NCI-H526 treated with DMSO at 0.1 percent for 48 hours (cell line): ENCODE data around the gene FMC1.

Experiments used
- DNase-seq: peaks from one replicate; lab custom pipeline; 2025; lab: John Stamatoyannopoulos, UW

Gene FMC1

DNA sequence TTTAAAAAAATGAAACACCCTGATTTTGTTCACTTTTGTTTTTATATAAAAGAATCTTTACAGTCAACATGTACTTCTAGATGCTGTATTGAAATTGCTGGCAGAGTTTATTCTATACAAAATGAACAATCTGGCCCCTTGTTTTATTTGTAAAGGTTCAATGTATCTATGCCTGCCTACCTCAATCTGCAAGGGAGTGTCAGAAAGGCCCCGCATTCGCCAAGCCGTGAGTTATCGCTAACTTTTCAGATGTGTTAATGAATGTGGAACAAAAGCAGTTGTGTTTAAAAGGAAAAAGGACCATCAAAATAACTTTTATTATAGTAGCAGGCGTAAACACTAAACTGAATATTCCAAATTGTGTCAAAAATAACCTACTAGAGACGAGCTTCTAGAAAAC is 33.1 kb downstream of the FMC1 start:
- DNase-seq = no peak

DNA sequence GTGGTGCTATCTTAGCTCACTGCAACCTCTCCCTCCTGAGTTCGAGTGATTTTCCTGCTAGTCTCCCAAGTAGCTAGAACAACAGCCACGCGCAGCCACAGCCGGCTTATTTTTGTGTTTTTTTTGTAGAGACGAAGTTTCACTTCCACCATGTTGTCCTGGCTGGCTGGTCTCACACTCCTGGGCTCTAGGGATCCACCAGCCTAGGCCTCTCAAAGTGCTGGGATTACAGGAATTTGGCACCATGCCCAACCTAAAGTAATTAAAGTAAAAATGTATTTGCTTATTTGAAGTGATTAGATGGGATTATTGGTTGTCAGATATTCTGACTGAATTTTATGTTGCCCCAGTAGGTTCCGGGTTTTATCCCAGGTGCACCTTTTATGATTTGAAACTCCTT is 41.3 kb downstream of the FMC1 start:
- DNase-seq = no peak

DNA sequence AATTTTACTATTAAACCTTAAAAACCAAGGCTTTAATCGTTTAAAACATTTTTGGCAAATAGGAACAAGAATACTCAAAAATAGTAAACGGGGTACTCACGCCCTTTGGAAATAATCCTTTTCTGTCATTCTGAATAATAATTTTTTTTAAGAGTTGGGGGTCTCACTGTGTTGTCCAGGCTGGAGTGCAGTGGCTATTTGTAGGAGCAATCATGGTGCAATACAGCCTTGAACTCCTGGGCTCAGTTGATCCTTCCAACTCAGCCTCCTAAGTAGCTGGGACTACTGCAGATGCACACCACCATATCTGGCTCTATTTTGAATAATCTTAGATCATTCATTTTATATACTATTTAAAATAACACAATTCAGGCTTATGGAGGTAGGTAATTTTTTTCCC is 43.5 kb downstream of the FMC1 start:
- no peak for DNase-seq

DNA sequence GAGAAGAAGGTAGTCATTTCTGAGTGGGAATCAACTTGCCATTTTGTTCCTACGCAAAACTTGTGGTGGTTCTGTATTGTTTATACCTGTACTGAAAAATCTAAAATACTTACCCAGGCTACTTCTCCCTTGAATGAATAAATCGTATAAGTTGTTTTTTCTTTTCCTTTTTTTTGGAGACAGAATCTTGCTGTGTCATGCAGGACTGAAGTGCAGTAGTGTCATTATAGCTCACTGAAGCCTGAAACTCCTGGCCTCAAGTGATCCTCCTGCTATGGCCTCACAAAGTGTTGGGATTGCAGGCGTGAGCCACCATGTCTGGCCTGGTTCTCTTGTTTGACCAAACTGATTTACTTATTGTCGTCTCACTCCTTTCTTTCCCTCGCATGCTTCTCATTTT is 46.5 kb downstream of the FMC1 start:
- no peak for DNase-seq

DNA sequence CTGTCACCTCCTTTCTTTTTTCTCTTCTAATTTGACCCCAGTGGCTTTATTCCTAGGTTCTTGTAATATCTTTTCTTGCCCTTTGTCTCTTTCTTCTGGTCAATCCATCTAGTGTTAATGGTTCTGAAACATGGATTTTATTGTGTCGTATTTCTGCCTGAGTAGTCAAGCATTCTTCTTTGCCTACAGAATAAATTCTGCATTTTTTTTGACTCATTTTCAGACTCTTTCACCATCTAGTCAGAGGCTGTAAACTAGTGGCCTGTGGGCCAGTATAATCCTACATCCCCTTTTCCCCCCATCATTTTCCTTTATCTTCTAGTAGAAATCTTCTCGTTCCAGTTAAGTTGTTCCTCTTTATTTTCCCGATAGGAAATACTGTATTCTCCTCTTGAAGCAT is 48.0 kb downstream of the FMC1 start:
- DNase-seq = no peak

DNA sequence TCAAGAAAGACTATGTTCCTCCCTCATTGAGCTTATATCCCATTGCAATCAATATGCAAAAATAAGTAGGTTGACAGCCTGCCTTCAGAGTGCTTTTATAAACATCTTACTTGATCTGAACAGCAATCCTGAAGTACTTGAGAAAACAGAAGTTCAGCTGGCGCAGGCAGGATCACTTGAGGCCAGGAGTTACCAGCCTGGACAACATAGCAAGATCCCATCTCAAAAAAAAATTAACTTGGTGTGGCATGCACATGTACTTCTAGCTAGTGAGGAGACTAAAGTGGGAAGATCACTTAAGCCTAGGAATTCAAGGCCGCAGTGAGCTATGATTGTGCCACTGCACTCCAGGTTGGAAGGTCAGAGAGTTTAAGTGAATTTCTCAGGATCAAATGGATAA is 48.6 kb downstream of the FMC1 start:
- no peak for DNase-seq

DNA sequence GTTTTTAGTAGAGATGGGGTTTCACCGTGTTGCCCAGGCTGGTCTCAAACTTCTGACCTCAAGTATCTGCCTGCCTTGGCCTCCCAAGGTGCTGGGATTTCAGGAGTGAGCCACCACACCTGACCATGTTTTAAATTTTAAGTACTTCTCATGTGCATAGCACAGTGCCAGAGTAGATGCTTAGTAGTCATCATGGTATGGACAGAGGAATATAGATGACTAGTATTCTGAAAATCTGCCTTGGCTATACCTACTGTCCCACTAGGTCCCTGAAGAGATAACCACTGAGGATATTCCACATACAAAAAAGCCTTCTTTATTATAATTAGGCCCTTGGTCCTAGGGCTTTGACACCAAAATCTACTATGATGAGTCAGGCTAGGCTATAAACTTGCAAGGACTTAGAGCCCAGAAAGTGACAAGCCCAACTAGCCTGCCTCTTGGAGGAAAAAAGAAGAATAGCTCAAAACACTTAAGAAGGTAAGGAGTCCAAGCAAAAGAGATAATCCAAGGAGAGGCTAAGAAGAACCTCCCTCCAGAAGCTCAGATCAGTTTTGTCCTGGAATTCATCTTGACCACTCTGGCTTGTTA is 52.6 kb downstream of the FMC1 start:
- DNase-seq = no peak

DNA sequence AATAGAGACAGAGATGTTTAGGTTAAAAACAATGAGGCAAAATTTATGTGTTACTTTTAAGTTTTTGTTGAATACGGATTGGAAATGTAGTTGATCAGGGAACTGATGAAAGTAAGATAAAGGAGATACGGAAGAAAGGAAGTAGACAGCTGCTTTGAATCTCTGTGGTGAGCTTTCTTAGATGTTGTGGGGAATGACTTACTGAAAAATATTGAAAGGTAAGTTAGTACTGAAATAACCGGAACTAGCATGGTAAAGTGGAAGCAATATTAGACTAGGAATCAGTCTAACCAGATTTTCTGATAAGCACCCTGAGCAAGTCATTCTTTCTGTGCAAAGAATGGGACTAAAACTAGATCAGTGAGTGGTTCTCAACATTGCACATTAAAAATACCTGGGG is 53.4 kb downstream of the FMC1 start:
- DNase-seq = no peak
